Tibial nerve (tissue), 4 donors: Measurements from ENCODE around the gene BRCC3.

Experiments
- CTCF ChIP-seq, 5 experiments: fragments of 200-600 bp in 3 of 5; fragments of 450-650 bp in 2 of 5; sonication (generic) in 3 of 5; IDR thresholded peaks; one replicate each; pipeline ENCODE4 v1.5.1; 2016 to 2019; ENCODE audit warnings: antibody characterized with exemption in 5 of 5, mild to moderate bottlenecking in 3 of 5, moderate library complexity in 2 of 5
- EP300 ChIP-seq, 2 donors: sonication (generic); formaldehyde crosslinking; IDR thresholded peaks; one replicate each; pipeline ENCODE4 v1.6.1; 2017; ENCODE audit warnings: antibody characterized with exemption in 2 of 2, mild to moderate bottlenecking in 1 of 2
- POLR2A ChIP-seq, 2 donors: fragments of 450-650 bp; IDR thresholded peaks; one replicate each; pipeline ENCODE4 v1.6.1; 2017; ENCODE audit warnings: antibody characterized with exemption in 2 of 2, mild to moderate bottlenecking in 2 of 2, moderate library complexity in 2 of 2

DNA sequence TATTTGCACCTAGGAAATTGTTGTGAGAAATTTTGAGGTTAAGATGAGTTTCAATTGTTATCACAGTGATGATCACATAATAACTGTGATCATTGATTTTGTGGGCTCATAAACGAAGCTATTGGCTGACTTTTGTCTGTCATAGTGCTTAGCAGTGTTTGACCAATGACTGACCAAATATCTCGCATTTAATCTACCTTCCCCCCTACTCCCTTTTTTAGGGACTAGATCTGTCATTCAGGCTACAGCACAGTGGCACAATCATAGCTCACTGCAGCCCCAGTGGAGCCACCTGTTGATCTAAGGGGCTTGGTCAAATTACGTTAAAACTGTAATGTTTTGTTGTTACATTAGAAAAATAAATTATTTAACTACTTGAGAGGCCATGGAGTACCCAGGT, 43.2 kb upstream of the BRCC3 start:
- TF ChIP-seq CTCF (IDR thresholded peaks at IDR 0.05), result no peak
- no peak for TF ChIP-seq POLR2A (IDR thresholded peaks at IDR 0.05)
- no peak for TF ChIP-seq EP300 (IDR thresholded peaks at IDR 0.05)
